Stomach (tissue), 9 donors: ENCODE results near the gene MAN1A1. TPM values are rescaled to one million over a fixed set of nuclear protein-coding genes. Genes with fewer than 3 reads are reported as not detected.
"Not testable (repeated sequence)": the region's sequence is repeated elsewhere in the genome, so short reads cannot be mapped to it uniquely, and the experiment has no call there.

Source experiments
- DNase-seq, 2 donors: peaks; one replicate each; pipeline versions ENCODE4 v3.0.0 to v3.0.0-alpha.2; 2013 to 2019
- H3K27ac ChIP-seq, 5 donors: fragments of 200-600 bp in 4 of 5; sonication (generic) in 4 of 5; one replicate each; pipeline ENCODE4 v1.5.1; 2013 to 2019; ENCODE audit warnings: mild to moderate bottlenecking in 1 of 5, moderate library complexity in 1 of 5
- H3K27me3 ChIP-seq, 3 donors: fragments of 200-600 bp; sonication (generic); one replicate each; pipeline ENCODE4 v1.5.1; 2017 to 2019; ENCODE audit warnings: mixed run types in 1 of 3
- H3K36me3 ChIP-seq, 4 donors: fragments of 200-600 bp; sonication (generic); 1 replicate in 3 of 4; 2 replicates in 1 of 4; pipeline ENCODE4 v1.5.1; 2016 to 2019
- H3K4me1 ChIP-seq, 4 donors: fragments of 200-600 bp; sonication (generic); one replicate each; pipeline ENCODE4 v1.5.1; 2016 to 2019
- H3K4me3 ChIP-seq, 4 donors: fragments of 200-600 bp; sonication (generic) in 3 of 4; one replicate each; pipeline ENCODE4 v1.5.1; 2016 to 2019; ENCODE audit warnings: mild to moderate bottlenecking in 1 of 4
- H3K9me3 ChIP-seq, 4 donors: fragments of 200-600 bp; sonication (generic); one replicate each; pipeline ENCODE4 v1.5.1; 2016 to 2019
- CTCF ChIP-seq, 7 experiments: fragments of 450-650 bp in 4 of 7; fragments of 200-600 bp in 3 of 7; sonication (generic) in 3 of 7; IDR thresholded peaks; one replicate each; pipeline ENCODE4 v1.5.1; 2016 to 2019; ENCODE audit warnings: antibody characterized with exemption in 7 of 7, control low read depth in 2 of 7, mild to moderate bottlenecking in 1 of 7
- EP300 ChIP-seq: sonication (generic); formaldehyde crosslinking; IDR thresholded peaks from one replicate; pipeline ENCODE4 v1.6.1; 2017; ENCODE audit warnings: antibody characterized with exemption
- POLR2A ChIP-seq, 4 donors: fragments of 450-650 bp; IDR thresholded peaks; one replicate each; pipeline ENCODE4 v1.6.1; 2016; ENCODE audit warnings: antibody characterized with exemption in 4 of 4, control low read depth in 2 of 4, mild to moderate bottlenecking in 1 of 4, moderate library complexity in 1 of 4
- POLR2AphosphoS5 ChIP-seq, 3 donors: sonication (generic); formaldehyde crosslinking; IDR thresholded peaks; one replicate each; pipeline ENCODE4 v1.6.1; 2016; ENCODE audit warnings: antibody characterized with exemption in 3 of 3
- WGBS, 5 donors: extraction: QIAGEN DNeasy Blood & Tissue Kit in 3 of 5; methylation state at CpG; one replicate each; pipeline versions ENCODE4 v1.1.5 to v1.1.7; 2013 to 2018; 5-methylcytosine and 5-hydroxymethylcytosine counted together
- intact Hi-C: fragments of 100-400 bp; cut with DNase I; formaldehyde crosslinking; loops from one replicate; pipeline ENCODE4 v1.15.1; 2023; ENCODE audit warnings: low total_unique reads
- polyA plus RNA-seq, 3 donors: library from polyadenylated mRNA; stranded (reverse); fragments of 200-250 nt; gene quantifications; one replicate each; pipeline ENCODE4 v1.2.3, GENCODE V29; 2013
- total RNA-seq, 5 donors: library from RNA; depleted of rRNA; stranded (reverse); fragments of >200 nt; gene quantifications; one replicate each; pipeline versions ENCODE4 v1.1.0 to v1.2.3, GENCODE V29; 2014 to 2016
- donor health status: healthy with polysubstance abuse.
- donor health status: Bipolar disorder and iron deficiency.
- donor health status: healthy.

Gene MAN1A1
- total and polyA plus RNA-seq, 8 donors = 8.0 to 132 (median 47.9) TPM

DNA sequence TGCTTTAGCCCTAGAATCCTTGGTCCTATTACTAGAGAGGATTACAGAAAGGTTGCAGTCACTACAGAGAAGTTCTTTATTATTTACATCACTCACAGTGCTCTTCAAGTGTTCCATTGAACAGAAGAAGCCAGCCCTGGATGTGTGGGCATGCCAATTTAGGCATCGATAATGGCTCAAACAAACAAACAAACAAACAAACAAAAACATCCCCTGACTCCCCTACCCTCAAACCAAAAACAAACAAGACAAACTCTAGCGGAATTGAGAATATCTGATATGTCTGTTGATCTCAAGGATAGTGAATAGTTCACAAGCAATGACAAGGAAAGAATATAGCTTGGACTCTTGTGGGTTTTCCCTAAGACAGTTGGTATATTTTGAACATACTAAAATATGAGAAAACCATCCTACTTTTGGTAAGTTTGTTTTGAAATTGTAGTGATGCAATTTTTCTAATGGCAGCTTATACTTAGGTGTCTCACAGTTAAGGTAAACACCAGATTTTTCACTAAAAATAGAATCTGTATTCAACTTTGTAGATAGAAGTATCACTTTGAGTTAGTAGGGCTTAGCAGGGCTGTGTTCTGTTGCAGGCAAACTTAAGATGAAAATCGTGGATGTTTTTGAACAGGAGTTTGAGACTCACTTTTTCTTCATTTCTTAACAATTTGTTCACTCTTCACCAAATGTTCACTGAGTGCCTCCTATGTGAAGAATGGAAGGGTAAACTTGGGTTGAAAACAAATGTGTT lies 178.3 kb downstream of the MAN1A1 start:
- 53 to 68% (median 58%) methylated on average over 3 of the region's 3 CpGs for WGBS, 5 donors
- TF ChIP-seq CTCF (IDR thresholded peaks at IDR 0.05) = no peak
- no peak for TF ChIP-seq POLR2A (IDR thresholded peaks at IDR 0.05)
- no peak for TF ChIP-seq POLR2AphosphoS5 (IDR thresholded peaks at IDR 0.05)
- TF ChIP-seq EP300 = no peak
- Histone ChIP-seq H3K27me3 (no peaks in the 10 kb centered on the region), H3K4me1 (peaks cover 0 to 37% (median 13%) of the 10 kb centered on the region in 4 donors), H3K36me3 (no peaks in the 10 kb centered on the region), H3K27ac (no peak overlapping the region), H3K4me3 (no peak overlapping the region), H3K9me3 (no peaks in the 10 kb centered on the region)
- DNase-seq = no peak
- intact Hi-C loops = no loop called here

GRCh38 chr6:119170447-119171087 lies 179.0 kb downstream of the MAN1A1 start:
- 20 to 33% (median 21%) methylated on average over 8 of the region's 8 CpGs for WGBS, 5 donors
- Histone ChIP-seq H3K27ac (no peak overlapping the region), H3K4me1 (peaks cover 0 to 37% (median 13%) of the 10 kb centered on the region in 4 donors), H3K27me3 (no peaks in the 10 kb centered on the region), H3K4me3 (no peak overlapping the region), H3K9me3 (no peaks in the 10 kb centered on the region), H3K36me3 (no peaks in the 10 kb centered on the region)
- peak in 1 of 2 donors; percentile 67 for DNase-seq
- intact Hi-C loops = no loop called here
- TF ChIP-seq POLR2A (IDR thresholded peaks at IDR 0.05) (no peak), CTCF (IDR thresholded peaks at IDR 0.05) (no peak)

- WGBS, 5 donors = 28 to 47% (median 41%) methylated on average over 1 of the region's 1 CpG
These were observed 179.5 kb downstream of the MAN1A1 start for GRCh38 chr6:119170103-119170446.

DNA sequence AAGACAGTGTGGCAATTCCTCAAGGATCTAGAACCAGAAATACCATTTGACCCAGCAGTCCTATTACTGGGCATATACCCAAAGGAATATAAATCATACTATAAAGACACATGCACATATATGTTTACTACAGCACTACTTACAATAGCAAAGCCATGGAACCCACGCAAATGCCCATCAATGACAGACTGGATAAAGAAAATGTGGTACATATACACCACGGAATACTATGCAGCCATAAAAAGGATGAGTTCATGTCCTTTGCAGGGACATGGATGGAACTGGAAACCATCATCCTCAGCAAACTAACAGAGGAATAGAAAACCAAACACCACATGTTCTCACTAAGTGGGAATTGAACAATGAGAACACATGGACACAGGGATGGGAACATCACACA lies 180.2 kb downstream of the MAN1A1 start:
- H3K4me1 ChIP-seq = peaks cover 0 to 36% (median 13%) of the 10 kb centered on the region in 4 donors
- H3K4me3 ChIP-seq, DNase-seq, intact Hi-C loops, H3K27me3 ChIP-seq, H3K27ac ChIP-seq, H3K36me3 ChIP-seq, H3K9me3 ChIP-seq: not testable (repeated sequence)
- WGBS, 5 donors = 89 to 100% (median 97%) methylated on average over 2 of the region's 2 CpGs

More at GRCh38 chr6:119170103-119170446, 179.5 kb downstream of the MAN1A1 start:
- Histone ChIP-seq H3K27me3 (no peaks in the 10 kb centered on the region), H3K36me3 (no peaks in the 10 kb centered on the region), H3K4me1 (peaks cover 0 to 37% (median 13%) of the 10 kb centered on the region in 4 donors), H3K9me3 (no peaks in the 10 kb centered on the region), H3K4me3 (no peak overlapping the region), H3K27ac (no peak overlapping the region)
- intact Hi-C loops = no loop called here
- DNase-seq = no peak
- no peak for TF ChIP-seq POLR2AphosphoS5 (IDR thresholded peaks at IDR 0.05)
- no peak for TF ChIP-seq CTCF (IDR thresholded peaks at IDR 0.05)
- TF ChIP-seq EP300 = no peak
- TF ChIP-seq POLR2A (IDR thresholded peaks at IDR 0.05) = no peak
